Measurements from ENCODE around the gene TANGO6.
A peak's percentile ranks its signal among the peaks of the same experiment; 100 is the strongest.

The TANGO6 gene

DNA sequence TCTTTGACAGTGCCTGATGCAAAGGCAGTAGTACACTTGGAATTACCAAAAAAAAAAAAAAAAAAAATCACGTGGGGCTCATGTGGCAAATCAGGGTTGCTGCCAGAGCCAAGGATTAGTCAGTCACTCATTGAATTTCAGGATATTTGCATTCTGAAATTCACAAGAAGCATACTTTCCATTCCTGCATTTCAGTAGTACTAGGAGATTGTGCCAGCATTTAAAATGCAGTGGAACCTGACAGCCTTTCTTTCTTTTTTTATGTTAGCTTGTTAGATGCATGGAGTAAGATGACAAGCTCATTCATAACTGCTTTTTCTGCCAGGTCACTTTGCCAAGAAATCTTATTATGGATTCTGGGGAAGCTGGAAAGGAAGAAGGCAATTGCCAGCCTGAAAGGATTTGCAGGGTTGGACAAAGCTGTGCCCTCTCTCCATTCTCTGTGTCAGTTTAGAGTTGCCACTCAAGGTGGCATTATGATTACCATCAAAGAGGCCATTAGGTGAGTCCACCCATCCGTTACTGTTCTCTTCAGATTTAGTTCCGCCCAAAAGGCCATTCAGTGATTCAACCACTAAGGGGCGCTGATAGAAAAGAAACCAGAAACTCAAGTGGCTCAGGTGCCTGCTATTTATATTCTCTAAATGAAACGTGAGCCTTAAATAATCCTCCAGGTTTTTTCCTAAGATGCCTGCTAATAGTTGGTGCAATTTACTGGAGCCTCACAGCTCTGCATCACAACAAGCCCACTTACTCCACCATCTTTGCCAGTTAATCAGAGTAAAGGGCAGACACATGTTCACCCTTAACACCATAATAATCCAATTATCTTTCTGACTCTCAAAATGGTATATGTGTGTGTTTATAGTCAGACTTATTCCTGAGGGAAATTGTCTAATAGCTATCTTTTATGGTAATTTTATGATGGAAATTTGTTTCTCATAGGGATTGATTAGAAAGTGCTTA, 59.0 kb downstream of the TANGO6 start:
- DNase-seq: peak; percentile 85
- in situ Hi-C loops (cut with HindIII; ENCODE audit: low pct_ligation_motif_present, low pct_unique_long_range_greater_than_20kb, low sequenced_read_pairs): loop anchor here (25.0 kb wide), 1 partner anchor 210 kb away; the partner anchor contains the start of gene HAS3

DNA sequence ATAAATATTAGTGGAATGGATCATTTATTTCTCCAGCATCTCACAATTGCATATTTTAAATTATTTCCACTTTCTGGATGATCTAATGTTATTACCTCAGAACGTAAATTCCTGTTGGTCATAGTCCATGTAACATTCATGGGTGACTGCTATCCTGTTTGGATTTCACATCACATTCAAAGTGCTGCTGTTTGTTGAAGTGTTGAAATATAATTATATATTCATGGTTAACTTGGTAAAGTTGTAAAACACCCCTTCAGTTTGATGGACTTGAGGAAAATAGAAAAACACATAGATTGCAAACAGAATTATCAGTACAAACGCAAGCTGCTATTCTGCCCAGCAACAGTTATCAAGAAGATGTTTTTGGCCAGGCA, 59.6 kb downstream of the TANGO6 start:
- in situ Hi-C loops (cut with HindIII; ENCODE audit: low pct_ligation_motif_present, low pct_unique_long_range_greater_than_20kb, low sequenced_read_pairs): loop anchor here (25.0 kb wide), 1 partner anchor 209 kb away; the partner anchor contains the start of gene HAS3
- DNase-seq: no peak

DNA sequence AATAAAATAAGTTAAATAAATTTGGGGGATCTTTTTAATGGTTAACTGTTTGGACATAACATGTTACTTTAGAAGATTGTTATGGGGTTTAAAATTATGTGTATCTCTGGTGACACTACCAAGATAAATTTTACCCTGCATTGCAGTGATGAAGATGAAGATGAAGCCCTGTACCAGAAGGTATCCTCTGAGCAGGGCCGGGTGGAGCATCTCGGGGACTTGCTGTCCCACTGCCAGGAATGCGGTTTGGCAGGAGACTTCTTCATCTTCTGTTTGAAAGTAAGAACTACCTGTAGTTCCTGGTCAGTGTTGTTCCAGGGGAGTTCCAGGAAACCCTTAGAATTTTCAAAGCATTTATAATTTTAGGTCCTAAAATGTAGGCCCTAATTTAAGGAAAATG, 64.0 kb downstream of the TANGO6 start:
- in situ Hi-C loops (cut with HindIII; ENCODE audit: low pct_ligation_motif_present, low pct_unique_long_range_greater_than_20kb, low sequenced_read_pairs): loop anchor here (25.0 kb wide), 1 partner anchor 205 kb away; the partner anchor contains the start of gene HAS3
- DNase-seq: no peak

DNA sequence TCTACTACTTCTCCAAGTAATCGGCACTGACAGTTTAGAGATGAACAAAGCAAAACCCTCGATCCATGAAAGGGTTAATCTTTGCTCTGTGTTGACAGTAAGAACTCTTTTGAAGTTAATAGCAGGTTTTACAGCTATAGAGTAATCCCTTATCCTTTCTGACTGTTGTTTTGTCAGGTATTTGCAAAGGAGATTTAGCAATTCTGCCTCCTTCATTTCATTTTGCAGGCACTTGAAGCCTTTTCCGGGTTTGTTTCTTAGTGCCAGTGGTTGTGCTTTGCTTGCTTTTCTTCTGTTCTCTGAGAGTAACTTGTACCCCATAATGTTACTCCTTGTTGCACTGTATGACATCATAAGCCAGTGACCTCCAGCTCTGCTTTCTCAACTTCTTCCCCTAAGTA, 64.5 kb downstream of the TANGO6 start:
- no peak for DNase-seq
- in situ Hi-C loops (cut with HindIII; ENCODE audit: low pct_ligation_motif_present, low pct_unique_long_range_greater_than_20kb, low sequenced_read_pairs): loop anchor here (25.0 kb wide), 1 partner anchor 205 kb away; the partner anchor contains the start of gene HAS3

DNA sequence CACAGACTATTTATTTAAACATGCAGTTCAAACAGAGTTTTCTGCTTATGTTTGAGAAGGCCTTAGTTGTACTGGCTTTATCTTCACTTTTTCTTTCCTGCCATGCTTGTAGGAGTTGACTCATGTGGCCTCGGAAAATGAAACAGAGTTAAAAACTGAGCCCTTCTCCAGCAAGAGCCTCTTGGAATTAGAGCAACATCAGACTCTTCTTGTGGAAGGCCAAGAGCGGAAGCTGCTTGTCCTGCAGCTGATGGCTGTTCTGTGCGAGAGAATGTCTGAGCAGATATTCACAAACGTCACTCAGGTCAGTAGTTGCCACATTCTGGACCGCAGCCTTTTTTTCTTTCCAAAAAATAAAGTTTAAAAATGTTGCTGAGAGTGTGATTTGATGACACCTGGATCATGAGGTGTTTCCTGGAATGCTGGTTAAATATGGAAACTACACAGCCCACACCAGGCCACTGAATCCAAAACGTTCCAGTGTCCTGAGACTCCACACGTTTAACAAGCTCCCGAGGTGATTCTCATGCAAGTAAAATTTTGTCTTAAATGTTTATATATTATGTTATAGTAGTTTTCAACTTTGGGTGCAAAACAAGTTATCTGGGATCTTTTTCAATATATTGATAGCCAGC, 65.9 kb downstream of the TANGO6 start:
- no peak for DNase-seq
- in situ Hi-C loops (cut with HindIII; ENCODE audit: low pct_ligation_motif_present, low pct_unique_long_range_greater_than_20kb, low sequenced_read_pairs): loop anchor here (25.0 kb wide), 1 partner anchor 203 kb away; the partner anchor contains the start of gene HAS3

DNA sequence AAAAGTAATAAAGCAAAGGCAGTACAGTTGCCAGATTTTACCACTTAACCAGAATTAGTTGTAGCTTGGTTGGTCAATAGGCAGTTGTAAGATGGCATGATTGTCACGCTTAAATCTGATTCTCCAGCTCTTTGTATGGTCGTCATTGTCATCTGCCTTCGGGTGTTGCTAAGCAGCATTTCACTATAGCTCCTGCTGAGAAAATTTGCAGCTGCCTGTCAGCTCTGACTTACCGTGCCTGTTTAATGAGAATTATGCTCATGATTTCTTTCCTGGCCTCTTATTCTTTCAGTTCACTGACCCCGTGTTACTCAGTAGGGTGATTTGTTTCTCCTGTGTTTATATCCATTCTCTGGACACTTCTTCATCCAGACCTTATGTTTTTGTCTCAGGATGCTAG, 66.7 kb downstream of the TANGO6 start:
- in situ Hi-C loops (cut with HindIII; ENCODE audit: low pct_ligation_motif_present, low pct_unique_long_range_greater_than_20kb, low sequenced_read_pairs): loop anchor here (25.0 kb wide), 1 partner anchor 202 kb away; the partner anchor contains the start of gene HAS3
- DNase-seq: no peak

DNA sequence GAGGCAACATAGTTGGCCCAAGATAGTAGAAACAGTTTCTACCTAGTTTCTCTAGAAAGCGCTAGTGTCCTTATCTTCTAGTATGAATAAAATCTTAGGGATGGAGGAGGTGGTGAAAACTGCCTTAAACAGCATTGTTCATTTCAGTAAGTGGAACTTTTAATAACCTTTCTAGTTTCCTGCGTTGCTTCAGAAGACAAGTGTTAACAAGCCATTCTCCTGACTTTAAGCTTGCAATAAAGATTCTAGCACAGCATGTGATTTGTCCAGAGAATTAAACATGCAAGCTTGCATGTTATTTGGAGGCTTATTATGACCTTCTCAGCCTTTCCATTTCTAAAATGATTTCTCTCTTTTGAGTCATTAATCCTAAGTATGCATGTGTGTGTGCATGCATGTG, 72.3 kb downstream of the TANGO6 start:
- DNase-seq: no peak
- in situ Hi-C loops (cut with HindIII; ENCODE audit: low pct_ligation_motif_present, low pct_unique_long_range_greater_than_20kb, low sequenced_read_pairs): loop anchor here (25.0 kb wide), 1 partner anchor 197 kb away; the partner anchor contains the start of gene HAS3

DNA sequence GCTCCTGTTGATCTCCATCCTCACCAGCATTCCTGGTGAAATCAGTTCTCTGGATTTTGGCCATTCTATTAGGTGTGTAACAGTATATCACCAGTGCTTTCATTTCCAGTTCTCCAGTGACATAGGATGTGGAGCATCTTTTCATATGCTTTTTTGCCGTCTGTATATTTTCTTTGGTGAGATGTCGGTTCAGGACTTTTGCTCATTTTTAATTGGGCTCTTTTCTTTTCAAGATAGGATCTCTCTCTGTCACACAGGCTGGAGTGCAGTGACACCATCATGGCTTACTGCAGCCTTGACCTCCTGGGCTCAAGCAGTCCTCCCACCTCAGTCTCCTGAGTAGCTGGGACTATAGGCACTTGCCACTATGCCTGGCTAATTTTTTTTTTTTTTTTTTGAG, 74.2 kb downstream of the TANGO6 start:
- in situ Hi-C loops (cut with HindIII; ENCODE audit: low pct_ligation_motif_present, low pct_unique_long_range_greater_than_20kb, low sequenced_read_pairs): loop anchor here (25.0 kb wide), 1 partner anchor 195 kb away; the partner anchor contains the start of gene HAS3
- no peak for DNase-seq

DNA sequence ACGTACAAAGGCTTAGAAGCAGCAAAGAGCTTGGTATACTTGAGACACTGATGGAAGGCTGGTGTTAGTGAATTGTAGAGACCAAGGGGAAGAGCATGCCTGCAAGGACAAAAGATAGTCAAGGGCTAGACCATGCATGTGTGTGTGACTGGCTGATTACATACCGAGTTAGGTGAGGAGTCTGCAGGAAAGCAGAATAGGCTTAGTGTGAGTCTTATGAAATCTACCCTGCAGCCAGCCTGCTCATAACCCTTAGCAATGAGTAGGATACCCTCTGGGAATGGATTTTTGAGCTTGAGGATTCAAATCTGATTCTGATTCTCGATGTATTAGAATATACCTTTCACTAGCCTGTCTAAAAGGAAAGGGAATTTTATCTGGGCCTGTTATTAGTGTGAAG, 77.0 kb downstream of the TANGO6 start:
- in situ Hi-C loops (cut with HindIII; ENCODE audit: low pct_ligation_motif_present, low pct_unique_long_range_greater_than_20kb, low sequenced_read_pairs): loop anchor here (25.0 kb wide), 1 partner anchor 192 kb away; the partner anchor contains the start of gene HAS3
- no peak for DNase-seq

DNA sequence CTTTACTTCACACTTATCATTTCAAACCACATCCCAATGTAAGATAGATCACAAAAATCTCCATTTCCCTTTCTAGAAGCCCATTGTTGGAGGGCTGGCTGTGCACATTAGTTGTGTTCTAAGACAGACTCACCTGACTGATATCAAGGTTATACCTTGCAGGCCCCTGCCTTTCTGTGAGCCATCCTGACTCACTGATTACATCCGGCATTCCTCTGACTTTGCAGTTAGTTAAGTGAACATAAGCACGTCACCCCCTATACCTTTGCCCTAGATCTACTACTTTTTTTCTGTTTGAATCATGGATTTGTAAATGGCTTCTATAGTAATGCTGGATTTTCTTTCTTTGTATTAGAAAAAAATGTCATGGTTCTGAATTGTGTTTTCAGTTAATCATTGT, 78.3 kb downstream of the TANGO6 start:
- in situ Hi-C loops (cut with HindIII; ENCODE audit: low pct_ligation_motif_present, low pct_unique_long_range_greater_than_20kb, low sequenced_read_pairs): loop anchor here (25.0 kb wide), 1 partner anchor 191 kb away; the partner anchor contains the start of gene HAS3
- peak; percentile 83 for DNase-seq

DNA sequence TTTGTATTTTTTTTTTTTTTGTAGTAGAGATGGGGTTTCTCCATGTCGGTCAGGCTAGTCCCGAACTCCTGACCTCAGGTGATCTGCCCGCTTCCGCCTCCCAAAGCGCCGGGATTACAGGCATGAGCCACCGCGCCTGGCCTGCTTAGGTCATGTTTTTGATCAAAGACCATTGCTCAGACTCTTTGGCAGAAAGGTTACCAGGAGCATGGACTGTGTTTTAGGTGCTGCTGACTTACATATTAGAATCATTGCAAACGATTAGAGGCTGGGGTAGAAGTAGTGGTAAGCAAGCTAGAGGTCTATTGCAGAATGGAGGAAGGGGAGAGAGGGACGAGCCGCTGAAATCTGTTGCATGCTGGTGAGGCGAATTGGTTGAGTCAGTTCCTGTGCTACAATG, 79.8 kb downstream of the TANGO6 start:
- in situ Hi-C loops (cut with HindIII; ENCODE audit: low pct_ligation_motif_present, low pct_unique_long_range_greater_than_20kb, low sequenced_read_pairs): loop anchor here (25.0 kb wide), 1 partner anchor 189 kb away; the partner anchor contains the start of gene HAS3
- no peak for DNase-seq

DNA sequence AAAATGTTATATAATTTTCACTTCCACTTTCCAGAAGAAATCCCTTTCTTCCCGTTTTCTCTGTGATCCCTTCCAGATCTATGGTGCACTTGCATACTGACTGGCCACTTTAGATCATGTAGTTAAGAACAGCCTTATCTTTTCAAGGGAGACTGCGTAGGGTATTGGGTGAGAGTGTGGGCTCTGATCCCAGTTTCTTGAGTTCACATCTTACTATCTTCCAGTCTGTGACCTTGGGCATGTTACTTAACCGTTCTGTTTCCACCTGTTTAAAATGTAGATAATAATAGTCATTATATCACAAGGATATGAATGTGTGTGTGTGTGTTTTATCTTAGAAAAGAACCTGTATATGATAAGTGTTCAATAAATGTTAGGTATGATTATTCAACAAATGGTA, 83.7 kb downstream of the TANGO6 start:
- in situ Hi-C loops (cut with HindIII; ENCODE audit: low pct_ligation_motif_present, low pct_unique_long_range_greater_than_20kb, low sequenced_read_pairs): no loop called here
- DNase-seq: no peak

DNA sequence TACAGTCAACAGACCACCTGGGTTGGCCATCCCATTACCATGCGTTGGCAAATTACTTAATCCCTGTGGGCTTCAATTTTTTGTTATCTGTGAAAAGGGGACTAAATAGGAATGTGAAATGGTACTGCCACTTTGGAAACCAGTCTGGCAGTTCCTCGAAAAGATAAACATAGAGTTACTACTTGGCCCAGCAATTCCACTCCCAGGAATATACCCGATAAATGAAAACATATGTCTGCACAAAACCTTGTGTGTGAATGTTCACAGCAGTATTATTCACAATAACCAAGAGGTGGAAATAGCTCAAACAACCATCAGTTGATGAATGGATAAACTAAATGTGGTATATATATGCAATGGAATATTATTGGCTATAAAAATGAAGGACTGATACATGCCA, 87.9 kb downstream of the TANGO6 start:
- in situ Hi-C loops (cut with HindIII; ENCODE audit: low pct_ligation_motif_present, low pct_unique_long_range_greater_than_20kb, low sequenced_read_pairs): no loop called here

DNA sequence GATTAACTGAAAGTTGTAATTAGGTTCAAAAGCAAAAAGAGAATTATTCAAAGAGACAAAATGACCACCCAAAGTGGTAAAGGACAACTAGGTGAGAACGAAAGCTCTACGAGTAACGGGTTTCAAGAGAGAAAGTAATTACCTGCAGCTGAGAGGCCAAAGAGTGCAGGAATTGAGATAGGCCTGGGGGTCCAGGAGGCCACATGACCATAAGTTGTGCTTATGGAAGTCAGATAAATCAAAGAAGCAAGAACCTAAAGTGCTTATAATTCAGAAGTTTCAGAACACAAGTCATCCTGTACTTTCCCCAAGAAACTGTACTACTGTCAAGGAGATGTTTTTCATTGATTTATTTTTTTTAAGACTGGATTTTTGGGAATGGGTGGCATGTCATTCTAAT, 91.1 kb downstream of the TANGO6 start:
- in situ Hi-C loops (cut with HindIII; ENCODE audit: low pct_ligation_motif_present, low pct_unique_long_range_greater_than_20kb, low sequenced_read_pairs): no loop called here

More for the DNA sequence above, 87.9 kb downstream of the TANGO6 start:
- no peak for DNase-seq

DNA sequence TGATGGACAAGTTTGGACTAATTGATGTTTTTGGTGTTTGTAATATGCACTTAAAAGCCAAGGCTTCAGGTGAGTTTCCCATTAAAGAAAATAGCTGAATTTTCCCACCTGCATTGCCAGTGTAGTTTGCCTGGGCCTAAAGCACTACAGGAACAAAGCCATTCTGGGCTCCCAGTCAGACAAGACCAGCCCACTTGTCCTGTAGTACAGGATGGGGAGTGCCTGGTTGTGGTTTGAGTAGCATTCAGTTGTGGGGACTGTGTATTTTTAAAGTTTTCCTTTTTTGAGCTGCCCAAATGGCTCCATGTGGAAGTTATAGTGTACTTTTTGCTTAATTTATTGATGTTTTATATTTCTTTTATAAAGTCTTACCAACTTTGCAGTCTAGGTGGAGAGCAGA, 91.7 kb downstream of the TANGO6 start:
- in situ Hi-C loops (cut with HindIII; ENCODE audit: low pct_ligation_motif_present, low pct_unique_long_range_greater_than_20kb, low sequenced_read_pairs): no loop called here

More for the DNA sequence above, 91.1 kb downstream of the TANGO6 start:
- no peak for DNase-seq

DNA sequence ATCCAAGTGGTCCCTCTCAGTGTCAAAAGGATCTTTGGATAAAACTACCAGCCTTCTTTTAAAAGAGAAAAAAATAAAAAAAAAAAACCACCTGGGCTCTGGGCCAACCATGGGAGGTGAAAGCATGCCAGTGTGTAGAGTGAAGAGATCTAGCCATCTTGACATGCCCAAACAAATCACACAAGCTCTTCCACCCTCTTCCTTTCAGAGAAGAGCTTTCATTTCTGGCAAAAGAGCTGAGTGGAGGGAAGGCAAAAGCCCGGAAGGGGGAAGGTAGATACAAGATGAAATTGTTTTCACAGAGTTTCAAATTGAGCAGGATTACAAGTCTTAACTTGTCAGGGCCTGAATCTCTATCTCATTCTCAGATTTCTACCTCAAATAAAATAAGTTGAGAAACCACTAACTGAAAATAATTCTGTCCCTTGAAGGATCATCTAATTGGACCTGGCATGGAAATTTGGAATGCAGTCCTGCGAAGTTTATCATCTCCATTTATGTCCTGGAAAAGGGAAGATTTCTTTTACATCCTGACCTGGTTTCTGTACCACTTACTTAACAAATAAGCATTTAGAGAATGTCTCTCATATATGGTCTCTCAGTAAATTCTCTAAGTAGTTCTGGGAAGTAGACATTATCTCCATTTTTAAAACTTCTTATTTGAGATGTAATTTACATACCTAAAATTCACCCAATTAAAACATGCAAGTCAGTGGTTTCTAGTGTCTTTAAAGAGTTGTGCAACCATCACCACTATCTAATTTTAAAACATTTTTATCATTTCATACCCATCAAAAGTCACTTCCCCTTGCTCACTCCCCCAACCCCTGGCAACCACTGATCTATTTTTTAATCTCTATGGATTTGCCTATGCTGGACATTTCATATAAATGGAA, 93.7 kb downstream of the TANGO6 start:
- in situ Hi-C loops (cut with HindIII; ENCODE audit: low pct_ligation_motif_present, low pct_unique_long_range_greater_than_20kb, low sequenced_read_pairs): no loop called here
- DNase-seq: no peak

More for the DNA sequence above, 91.7 kb downstream of the TANGO6 start:
- no peak for DNase-seq

DNA sequence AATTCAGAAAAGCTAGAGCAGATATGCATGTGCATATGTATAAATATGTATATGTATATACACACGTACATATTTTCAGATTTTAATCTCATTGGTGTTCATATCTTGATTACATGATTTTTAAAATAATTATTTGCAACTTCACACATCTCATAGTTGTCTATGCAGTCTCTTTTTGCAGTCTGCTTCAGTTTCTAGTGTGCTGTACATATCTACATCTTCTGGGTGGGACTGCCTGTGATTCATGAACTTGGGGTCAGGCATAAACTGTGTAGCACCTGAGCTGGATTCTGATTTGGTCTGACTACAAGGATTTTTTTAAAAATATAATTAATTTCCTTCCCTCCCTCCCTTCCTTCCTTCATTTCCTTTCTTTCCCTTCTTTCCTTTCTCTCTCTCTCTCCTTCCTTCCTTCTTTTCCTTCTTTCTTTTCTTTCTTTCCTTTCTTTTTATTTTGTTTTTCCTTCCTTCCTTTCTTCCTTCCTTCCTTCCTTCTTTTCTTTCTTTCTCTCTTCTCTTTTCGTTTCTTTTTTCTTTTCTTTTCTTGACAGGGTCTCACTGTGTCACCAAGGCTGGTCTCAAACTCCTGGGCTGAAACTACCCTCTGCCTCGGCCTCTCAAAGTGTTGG, 96.5 kb downstream of the TANGO6 start:
- DNase-seq: no peak

DNA sequence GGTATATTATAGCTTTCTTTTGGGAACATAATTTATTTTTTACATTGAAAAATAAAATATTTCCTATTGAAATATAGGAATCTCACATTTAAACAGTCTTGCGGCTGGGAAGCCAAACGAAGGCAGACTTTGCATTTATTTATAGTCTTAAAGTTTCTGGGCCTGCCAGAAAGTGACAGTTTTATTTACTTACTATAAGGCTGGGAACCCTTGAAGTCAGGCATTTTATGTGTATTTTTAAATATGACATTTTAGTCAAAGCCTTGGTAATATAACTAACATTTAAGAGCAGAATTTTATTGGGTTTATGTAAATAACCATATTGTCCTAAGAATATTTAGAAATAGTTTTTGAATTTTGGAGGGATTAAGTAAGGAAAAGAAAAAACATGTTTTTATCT, 97.5 kb downstream of the TANGO6 start:
- in situ Hi-C loops (cut with HindIII; ENCODE audit: low pct_ligation_motif_present, low pct_unique_long_range_greater_than_20kb, low sequenced_read_pairs): no loop called here
- no peak for DNase-seq

More for the DNA sequence above, 96.5 kb downstream of the TANGO6 start:
- in situ Hi-C loops (cut with HindIII; ENCODE audit: low pct_ligation_motif_present, low pct_unique_long_range_greater_than_20kb, low sequenced_read_pairs): no loop called here

All from ACHN (cell line).